Erythroblast (primary cell): Measurements from ENCODE around the gene APC.

Experiments
- GATA1 ChIP-seq: IDR thresholded peaks from 2 replicates; pipeline ENCODE4 v1.6.1; 2011; ENCODE audit warnings: low read depth, mild to moderate bottlenecking, control low read depth, low read length, moderate library complexity
- POLR2A ChIP-seq: IDR thresholded peaks from 2 replicates; pipeline ENCODE4 v1.6.1; 2011; ENCODE audit warnings: mild to moderate bottlenecking, low read length

GRCh38 chr5:112710896-112711295 lies 26.8 kb upstream of the APC start:
- TF ChIP-seq POLR2A (no peak), GATA1 (no peak)
